Common myeloid progenitor, CD34-positive (primary cell): Measurements from ENCODE around the gene DCLK3.

Experiments
- CTCF ChIA-PET: fragments of 350-600 bp; sonication (Branson Sonifier 250); formaldehyde crosslinking; loops from one replicate; lab custom pipeline; 2021; ENCODE audit warnings: antibody characterized with exemption; lab: Charles Lee
- POLR2A ChIA-PET: fragments of 350-600 bp; sonication (Branson Sonifier 250); formaldehyde crosslinking; loops from one replicate; lab custom pipeline; 2021; ENCODE audit warnings: antibody characterized with exemption; lab: Charles Lee
- DNase-seq, 3 donors: peaks; one replicate each; pipeline versions ENCODE4 v3.0.0 to v3.0.0-alpha.2; 2013
- H3K27ac ChIP-seq, 2 experiments: 1 replicate in 1 of 2; 2 replicates in 1 of 2; pipeline ENCODE4 v1.7.0; 2013; ENCODE audit warnings: inconsistent platforms in 2 of 2, low read length in 2 of 2, mild to moderate bottlenecking in 2 of 2, low read depth in 1 of 2, moderate library complexity in 1 of 2; ENCODE audit not compliant: severe bottlenecking in 2 of 2, insufficient read depth in 1 of 2, poor library complexity in 1 of 2
- H3K27me3 ChIP-seq, 5 experiments: replicated peaks in 2 of 5; 1 replicate in 3 of 5; 2 replicates in 2 of 5; pipeline versions ENCODE4 v1.6.1 to v1.7.0; 2013; ENCODE audit warnings: low read length in 4 of 5, mild to moderate bottlenecking in 2 of 5, moderate library complexity in 2 of 5, inconsistent platforms in 1 of 5; ENCODE audit not compliant: insufficient read depth in 5 of 5, control insufficient read depth in 4 of 5
- H3K36me3 ChIP-seq, 4 experiments: 1 replicate in 2 of 4; 2 replicates in 2 of 4; pipeline versions ENCODE4 v1.6.1 to v1.7.0; 2013; ENCODE audit warnings: low read length in 3 of 4, control low read depth in 1 of 4, mild to moderate bottlenecking in 1 of 4; ENCODE audit not compliant: control insufficient read depth in 4 of 4, insufficient read depth in 4 of 4
- H3K4me1 ChIP-seq, 4 experiments: 1 replicate in 3 of 4; 2 replicates in 1 of 4; pipeline versions ENCODE4 v1.6.1 to v1.7.1; 2013; ENCODE audit warnings: low read length in 3 of 4, mild to moderate bottlenecking in 3 of 4, control low read depth in 1 of 4, inconsistent platforms in 1 of 4, moderate library complexity in 1 of 4; ENCODE audit not compliant: control insufficient read depth in 4 of 4, insufficient read depth in 4 of 4; ENCODE audit errors: control extremely low read depth in 1 of 4
- H3K4me3 ChIP-seq, 7 experiments: 1 replicate in 4 of 7; 2 replicates in 3 of 7; pipeline versions ENCODE4 v1.5.1 to v1.7.0; 2013; ENCODE audit warnings: mild to moderate bottlenecking in 7 of 7, low read length in 6 of 7, moderate library complexity in 6 of 7, inconsistent platforms in 2 of 7, low read depth in 2 of 7, control low read depth in 1 of 7; ENCODE audit not compliant: insufficient read depth in 4 of 7, control insufficient read depth in 1 of 7; ENCODE audit errors: extremely low read depth in 1 of 7
- H3K9me3 ChIP-seq, 5 experiments: 1 replicate in 4 of 5; 2 replicates in 1 of 5; pipeline versions ENCODE4 v1.6.1 to v1.7.1; 2013; ENCODE audit warnings: low read length in 4 of 5, mild to moderate bottlenecking in 2 of 5, inconsistent platforms in 1 of 5, low read depth in 1 of 5, moderate library complexity in 1 of 5; ENCODE audit not compliant: control insufficient read depth in 4 of 5, insufficient read depth in 2 of 5; ENCODE audit errors: control extremely low read depth in 1 of 5
- WGBS: methylation state at CpG from one replicate; pipeline ENCODE4 v1.1.5; 2013; ENCODE audit not compliant: insufficient coverage; 5-methylcytosine and 5-hydroxymethylcytosine counted together

DCLK3 gene

GRCh38 chr3:36786921-36787890, 22.9 kb upstream of the DCLK3 start:
- POLR2A ChIA-PET, result no interaction called here
- no peak overlapping the region for H3K4me3 ChIP-seq
- CTCF ChIA-PET, result no interaction called here

DNA sequence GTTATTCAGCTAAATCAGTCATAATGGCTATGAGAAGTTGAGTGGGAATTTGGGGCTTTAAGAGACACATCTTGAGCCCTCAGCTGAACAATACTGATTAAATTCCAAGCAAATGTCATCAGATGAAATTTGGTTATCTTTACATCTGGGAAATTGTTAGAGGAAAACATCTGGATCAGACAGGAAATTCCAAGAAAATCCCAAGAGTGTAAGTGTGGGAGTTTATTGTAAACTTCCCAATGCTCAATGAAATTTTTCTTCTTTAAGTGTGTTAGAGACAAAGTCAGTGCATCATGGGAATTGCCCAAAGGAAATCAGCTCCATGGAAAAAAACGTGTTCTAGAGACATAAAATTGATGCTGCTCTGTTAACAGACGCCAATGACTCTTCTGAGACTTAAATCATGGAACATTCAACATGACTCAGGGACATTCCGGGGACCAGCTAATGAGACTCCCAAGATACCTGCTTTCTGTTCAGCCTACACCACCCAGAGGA, 19.8 kb upstream of the DCLK3 start:
- DNase-seq, result no peak
- ChIA-PET POLR2A (no interaction called here), CTCF (no interaction called here)
- no peak overlapping the region for H3K4me3 ChIP-seq
- no peaks in the 10 kb centered on the region for H3K9me3 ChIP-seq
- no peaks in the 10 kb centered on the region for H3K27me3 ChIP-seq
- WGBS, result 94% methylated on average over 2 of the region's 3 CpGs
- no peak overlapping the region for H3K27ac ChIP-seq
- H3K36me3 ChIP-seq, result no peaks in the 10 kb centered on the region
- no peaks in the 10 kb centered on the region for H3K4me1 ChIP-seq

More at GRCh38 chr3:36786921-36787890, 22.9 kb upstream of the DCLK3 start:
- no peaks in the 10 kb centered on the region for H3K9me3 ChIP-seq
- H3K36me3 ChIP-seq, result no peaks in the 10 kb centered on the region
- peak in 2 of 3 donors; percentile 8 to 12 for DNase-seq
- no peaks in the 10 kb centered on the region for H3K27me3 ChIP-seq
- H3K27ac ChIP-seq, result no peak overlapping the region
- H3K4me1 ChIP-seq, result no peaks in the 10 kb centered on the region
- 67% methylated on average over 3 of the region's 3 CpGs for WGBS

DNA sequence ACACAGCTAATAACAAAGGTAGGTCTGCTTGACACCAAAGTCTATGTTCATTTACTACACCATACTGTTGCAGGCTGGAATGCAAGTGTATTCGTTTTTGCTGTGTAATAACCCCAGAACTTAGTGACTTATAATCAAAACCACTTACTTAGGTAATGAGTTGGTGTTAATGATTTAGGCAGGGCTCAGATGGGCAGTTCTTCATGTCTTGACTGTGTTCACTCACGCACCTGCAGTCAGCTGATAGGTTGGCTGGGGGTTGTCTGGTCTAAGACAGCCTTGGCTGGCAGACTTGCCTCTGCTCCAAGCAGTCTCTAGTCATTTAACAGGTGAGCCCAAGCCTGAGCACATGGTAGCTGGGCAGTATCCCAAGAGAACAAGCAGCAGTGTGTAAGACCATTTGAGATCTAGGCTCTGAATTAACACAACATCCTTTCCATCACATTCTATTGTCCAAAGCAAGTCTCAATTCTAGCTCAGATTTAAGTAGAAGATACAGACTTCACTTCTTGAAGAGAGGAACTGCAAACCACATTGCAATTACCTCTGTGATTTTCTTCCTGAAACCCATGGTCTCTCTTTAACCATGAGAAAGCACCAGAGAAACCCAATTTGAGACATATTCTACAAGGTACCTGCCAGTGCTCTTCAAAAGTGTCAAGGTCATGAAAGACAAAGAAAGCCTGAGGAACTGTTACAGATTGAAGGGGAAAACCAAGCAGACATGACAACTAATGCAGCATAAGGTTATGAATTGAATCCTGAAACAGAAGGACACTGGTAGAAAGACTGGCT, 13.3 kb upstream of the DCLK3 start:
- H3K4me1 ChIP-seq, result no peaks in the 10 kb centered on the region
- H3K4me3 ChIP-seq, result no peak overlapping the region
- H3K27ac ChIP-seq, result no peak overlapping the region
- H3K27me3 ChIP-seq, result peaks cover 0 to 2% (median 0%) of the 10 kb centered on the region in 5 experiments
- H3K9me3 ChIP-seq, result no peaks in the 10 kb centered on the region
- 91% methylated on average over 1 of the region's 2 CpGs for WGBS
- ChIA-PET CTCF (no interaction called here), POLR2A (no interaction called here)
- DNase-seq, result no peak
- no peaks in the 10 kb centered on the region for H3K36me3 ChIP-seq

GRCh38 chr3:36776436-36776835, 12.1 kb upstream of the DCLK3 start:
- WGBS, result no CpG with 5 or more reads among the region's 2 CpGs
- CTCF ChIA-PET, result no interaction called here
- Histone ChIP-seq H3K9me3 (no peaks in the 10 kb centered on the region), H3K4me3 (no peak overlapping the region), H3K27ac (no peak overlapping the region), H3K4me1 (no peaks in the 10 kb centered on the region), H3K27me3 (peaks cover 0 to 2% (median 0%) of the 10 kb centered on the region in 5 experiments), H3K36me3 (no peaks in the 10 kb centered on the region)
- DNase-seq, result no peak
- POLR2A ChIA-PET, result no interaction called here

- Histone ChIP-seq H3K4me1 (no peaks in the 10 kb centered on the region), H3K9me3 (no peaks in the 10 kb centered on the region), H3K27ac (no peak overlapping the region), H3K4me3 (no peak overlapping the region), H3K36me3 (no peaks in the 10 kb centered on the region), H3K27me3 (peaks cover 0 to 4% (median 0%) of the 10 kb centered on the region in 5 experiments)
- POLR2A ChIA-PET, result no interaction called here
- DNase-seq, result no peak
- CTCF ChIA-PET, result no interaction called here
- no CpG with 5 or more reads among the region's 3 CpGs for WGBS
Observed at GRCh38 chr3:36774052-36774451, 9.7 kb upstream of the DCLK3 start.

GRCh38 chr3:36771931-36772330, 7.6 kb upstream of the DCLK3 start:
- Histone ChIP-seq H3K9me3 (no peaks in the 10 kb centered on the region), H3K4me3 (no peak overlapping the region), H3K27ac (no peak overlapping the region), H3K4me1 (no peaks in the 10 kb centered on the region), H3K36me3 (no peaks in the 10 kb centered on the region), H3K27me3 (peaks cover 0 to 11% (median 6%) of the 10 kb centered on the region in 5 experiments)
- no peak for DNase-seq
- POLR2A ChIA-PET, result no interaction called here
- CTCF ChIA-PET, result interaction anchor here (0.6 kb wide), 1 partner anchor 806 kb away, joined by 3 read pairs; no protein-coding TSS in a partner anchor
